ENCODE results near the gene BCKDK.

BCKDK gene

DNA sequence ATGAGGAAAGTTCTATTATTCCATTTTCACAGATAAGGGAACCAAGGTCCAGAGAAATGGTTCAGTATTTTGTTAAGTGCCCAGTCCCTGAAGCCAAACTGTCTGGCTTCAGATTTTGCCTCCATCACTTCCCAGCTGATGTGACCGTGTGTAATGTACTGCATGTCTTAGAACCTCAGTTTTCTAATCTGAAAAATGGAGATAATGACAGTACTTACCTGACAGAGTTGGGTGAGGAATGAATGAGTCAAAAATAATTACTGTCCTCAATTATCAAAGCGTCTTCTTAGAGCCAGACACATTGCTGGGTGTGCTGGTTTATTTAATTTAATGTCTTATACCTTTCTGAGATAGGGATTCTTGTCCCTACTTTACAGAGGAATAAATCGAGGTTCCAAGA lies 40.8 kb upstream of the BCKDK start:
- no peak overlapping the region for H3K4me3 ChIP-seq (replicated peaks in 1 of 2; ENCODE audit: low read depth in 2 of 2, low read length in 2 of 2)
- TF ChIP-seq, protein P1, sequence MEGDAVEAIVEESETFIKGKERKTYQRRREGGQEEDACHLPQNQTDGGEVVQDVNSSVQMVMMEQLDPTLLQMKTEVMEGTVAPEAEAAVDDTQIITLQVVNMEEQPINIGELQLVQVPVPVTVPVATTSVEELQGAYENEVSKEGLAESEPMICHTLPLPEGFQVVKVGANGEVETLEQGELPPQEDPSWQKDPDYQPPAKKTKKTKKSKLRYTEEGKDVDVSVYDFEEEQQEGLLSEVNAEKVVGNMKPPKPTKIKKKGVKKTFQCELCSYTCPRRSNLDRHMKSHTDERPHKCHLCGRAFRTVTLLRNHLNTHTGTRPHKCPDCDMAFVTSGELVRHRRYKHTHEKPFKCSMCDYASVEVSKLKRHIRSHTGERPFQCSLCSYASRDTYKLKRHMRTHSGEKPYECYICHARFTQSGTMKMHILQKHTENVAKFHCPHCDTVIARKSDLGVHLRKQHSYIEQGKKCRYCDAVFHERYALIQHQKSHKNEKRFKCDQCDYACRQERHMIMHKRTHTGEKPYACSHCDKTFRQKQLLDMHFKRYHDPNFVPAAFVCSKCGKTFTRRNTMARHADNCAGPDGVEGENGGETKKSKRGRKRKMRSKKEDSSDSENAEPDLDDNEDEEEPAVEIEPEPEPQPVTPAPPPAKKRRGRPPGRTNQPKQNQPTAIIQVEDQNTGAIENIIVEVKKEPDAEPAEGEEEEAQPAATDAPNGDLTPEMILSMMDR (IDR thresholded peaks at IDR 0.05; ENCODE audit: low read depth, low read length) = no peak
- DNase-seq (ENCODE audit: low read depth in 2 of 2) = no peak

DNA sequence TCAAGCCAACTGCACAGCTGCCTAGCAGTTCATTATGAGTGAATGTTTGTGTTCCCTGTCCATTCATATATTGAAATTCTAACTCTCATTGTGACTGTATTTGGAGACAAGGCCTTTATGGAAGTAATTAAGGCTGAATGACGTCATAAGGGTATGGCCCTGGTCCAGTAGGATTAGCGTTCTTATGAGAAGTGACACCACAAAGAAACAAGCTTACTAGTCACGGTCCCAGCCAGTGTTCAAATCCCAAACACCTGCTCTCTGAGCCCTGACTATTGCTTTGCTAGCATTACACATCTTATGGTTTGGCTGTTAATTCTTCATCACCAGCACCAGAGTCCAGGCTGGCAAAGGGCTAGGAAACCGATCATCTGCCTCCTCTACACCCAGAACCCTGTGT lies 36.3 kb upstream of the BCKDK start:
- peak overlapping the region; percentile 92 to 97 for H3K4me3 ChIP-seq (replicated peaks in 1 of 2; ENCODE audit: low read depth in 2 of 2, low read length in 2 of 2)
- TF ChIP-seq, protein P1 (IDR thresholded peaks at IDR 0.05; ENCODE audit: low read depth, low read length) = no peak
- DNase-seq (ENCODE audit: low read depth in 2 of 2) = peak; percentile 58 to 81

DNA sequence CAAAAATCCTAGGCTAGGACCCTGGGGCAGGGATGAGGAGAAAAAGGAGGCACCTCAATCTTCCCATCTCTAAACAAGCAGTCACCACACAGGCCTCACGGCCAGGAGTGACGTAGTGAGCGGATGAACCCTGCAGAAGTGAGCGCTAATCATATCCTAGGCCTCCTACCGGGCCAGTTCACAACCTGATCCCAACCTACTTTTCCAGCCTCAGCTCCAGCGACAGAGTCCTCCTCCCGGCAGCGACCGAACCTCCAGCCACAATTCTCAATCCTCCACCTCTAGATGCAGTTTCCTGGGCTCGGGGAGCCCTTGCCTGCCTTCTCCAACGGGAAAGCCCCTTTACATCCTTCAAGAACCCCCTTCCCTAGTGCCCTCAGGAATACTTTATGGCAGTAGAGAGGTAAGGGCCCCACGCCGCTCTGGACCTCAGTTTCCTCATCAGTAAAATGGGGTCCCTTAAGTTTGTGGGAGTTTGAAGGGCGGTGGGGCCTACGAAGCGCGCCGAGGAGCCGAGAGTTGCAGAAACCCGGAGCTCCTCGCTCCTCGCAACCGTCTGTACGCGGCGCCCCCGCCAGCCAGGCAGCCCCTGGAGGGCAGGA lies 35.5 kb upstream of the BCKDK start:
- H3K4me3 ChIP-seq (replicated peaks in 1 of 2; ENCODE audit: low read depth in 2 of 2, low read length in 2 of 2) = peak overlapping the region; percentile 92 to 97
- TF ChIP-seq, protein P1 (IDR thresholded peaks at IDR 0.05; ENCODE audit: low read depth, low read length) = no peak
- DNase-seq (ENCODE audit: low read depth in 2 of 2) = peak; percentile 43 to 71

DNA sequence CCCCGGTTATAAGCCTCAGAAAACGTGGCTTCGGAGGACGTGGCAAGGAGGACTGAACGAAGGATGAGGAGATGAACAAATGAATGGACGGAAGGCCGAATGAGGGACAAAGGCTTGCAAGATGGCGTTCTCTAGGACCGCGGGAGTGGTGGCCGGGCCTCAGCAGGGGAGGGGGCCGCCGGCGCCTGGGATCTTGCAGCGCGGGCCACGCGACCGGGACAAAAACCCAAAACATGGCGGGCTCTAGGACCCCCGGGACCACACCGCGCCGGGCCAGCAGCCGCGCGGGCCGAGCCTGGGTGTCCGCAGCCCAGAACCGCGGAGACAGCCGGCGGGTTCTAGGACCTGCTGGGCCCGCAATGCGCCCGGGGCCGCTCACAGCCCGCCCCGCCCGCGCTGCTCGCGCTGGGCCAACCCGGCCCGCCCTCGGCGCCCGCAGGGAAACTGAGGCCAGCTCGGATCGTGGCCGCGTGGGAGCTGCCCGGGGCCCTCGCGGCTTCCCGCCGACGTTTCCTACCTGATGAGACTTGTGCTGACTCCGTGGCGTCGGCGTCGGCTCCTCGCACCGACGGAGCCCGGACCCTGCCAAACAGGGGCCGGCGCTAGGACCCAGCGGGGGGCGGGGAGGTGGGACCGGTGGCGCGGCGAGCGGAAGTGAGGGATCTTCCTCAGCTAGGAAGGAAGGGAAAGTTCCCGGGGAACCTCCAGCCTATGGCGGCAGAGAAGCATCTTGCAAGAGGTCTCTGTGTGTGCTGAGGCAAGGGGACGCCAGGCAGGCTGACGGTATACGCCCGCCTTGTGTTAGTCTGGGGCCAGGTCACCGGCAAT lies 34.8 kb upstream of the BCKDK start:
- DNase-seq (ENCODE audit: low read depth in 2 of 2) = peak; percentile 92
- H3K4me3 ChIP-seq (replicated peaks in 1 of 2; ENCODE audit: low read depth in 2 of 2, low read length in 2 of 2) = peak overlapping the region; percentile 92 to 97
- TF ChIP-seq, protein P1 (IDR thresholded peaks at IDR 0.05; ENCODE audit: low read depth, low read length) = no peak

DNA sequence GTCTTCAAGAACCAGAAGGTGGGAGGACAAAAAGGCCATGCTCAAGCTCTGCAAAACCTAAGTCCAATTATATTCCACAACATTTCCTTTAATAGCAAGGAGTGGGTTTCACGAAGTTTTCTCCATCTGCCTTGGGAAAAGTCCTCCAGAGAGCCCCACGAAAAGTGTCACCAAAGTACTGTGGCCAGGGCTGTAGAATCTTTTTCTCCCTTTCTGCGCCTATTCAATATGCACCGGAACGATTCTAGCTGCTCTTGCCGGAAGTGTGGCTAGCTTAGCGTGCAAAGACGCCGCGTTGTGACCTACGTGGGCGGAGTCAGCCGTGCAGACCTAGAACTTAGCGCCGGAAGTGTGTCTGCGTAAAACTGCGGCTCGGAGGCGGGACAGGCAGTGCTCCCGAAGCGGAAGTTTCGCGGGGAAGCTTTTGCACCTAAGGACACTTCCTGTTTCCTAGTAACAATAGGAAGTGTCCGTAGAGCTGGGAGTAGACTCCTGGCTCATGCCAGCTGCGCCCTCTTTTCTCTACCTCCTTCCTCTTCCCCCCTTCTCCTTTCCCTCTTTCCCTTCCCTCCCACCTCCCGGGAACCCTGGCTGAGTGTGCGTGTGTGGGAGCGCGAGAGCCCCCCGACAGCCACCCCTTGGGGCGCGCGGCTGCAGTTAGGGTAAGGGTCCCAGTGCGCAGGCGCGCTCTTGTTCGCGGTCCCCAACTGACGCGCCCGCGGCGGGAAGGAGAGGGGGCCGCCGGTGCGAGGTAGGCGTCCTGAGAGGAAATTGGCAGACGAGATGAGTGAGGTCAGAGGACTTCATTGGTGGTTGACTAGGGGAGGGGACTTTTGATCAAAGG lies 34.0 kb upstream of the BCKDK start, which contains the start of the genes ZNF646 and ZNF668:
ZNF646 (plus strand) TSS at position 453 of the 844 bp plus-strand sequence. CDS start 1,903 bp downstream, outside the sequence.
ZNF668 (minus strand) TSS at position 271 of the 844 bp plus-strand sequence. CDS start 9,781 bp downstream, outside the sequence.
- peak within 1 kb of the TSS; percentile 92 to 97 for H3K4me3 ChIP-seq (replicated peaks in 1 of 2; ENCODE audit: low read depth in 2 of 2, low read length in 2 of 2)
- TF ChIP-seq, protein P1 (IDR thresholded peaks at IDR 0.05; ENCODE audit: low read depth, low read length) = no peak
- peak; percentile 99 for DNase-seq (ENCODE audit: low read depth in 2 of 2)

DNA sequence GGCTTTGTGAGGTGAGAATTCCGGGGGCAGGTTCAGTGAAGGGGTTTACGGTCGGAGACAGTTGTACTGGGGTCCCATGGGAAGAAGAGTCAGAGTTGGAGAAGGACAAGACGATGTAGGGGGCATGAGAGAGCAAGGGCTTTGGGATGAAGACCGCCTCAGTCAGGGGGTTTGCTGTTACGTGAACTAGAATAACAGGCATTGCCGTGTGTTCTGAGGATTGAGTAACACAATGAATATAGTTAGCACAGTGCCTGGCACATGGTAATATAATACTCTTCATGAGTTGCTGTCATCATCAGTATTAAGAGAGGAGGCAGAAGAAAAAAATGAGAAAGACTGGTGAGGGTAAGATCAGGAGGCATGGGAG lies 33.4 kb upstream of the BCKDK start:
- TF ChIP-seq, protein P1 (IDR thresholded peaks at IDR 0.05; ENCODE audit: low read depth, low read length) = no peak
- peak in 1 of 2 donors; percentile 18 for DNase-seq (ENCODE audit: low read depth in 2 of 2)
- H3K4me3 ChIP-seq (replicated peaks in 1 of 2; ENCODE audit: low read depth in 2 of 2, low read length in 2 of 2) = peak overlapping the region; percentile 92 to 97

All from cardiac fibroblast (primary cell).